ENCODE measurements around the gene MOGAT1.

Gene MOGAT1

GRCh38 chr2:222730366-222730999 is 59.0 kb downstream of the MOGAT1 start:
- Mint-ChIP-seq H3K36me3 (ENCODE audit: insufficient read depth) (no peaks in the 10 kb centered on the region), H3K4me3 (no peak overlapping the region), H3K27ac (no peak overlapping the region), H3K9me3 (no peaks in the 10 kb centered on the region), H3K27me3 (peaks cover 19 to 41% of the 10 kb centered on the region in 2 donors), H3K4me1 (ENCODE audit: low read depth in 2 of 2) (no peaks in the 10 kb centered on the region)
- DNase-seq (no peak), ATAC-seq (replicated peaks) (no peak)

GRCh38 chr2:222731201-222731621 is 59.8 kb downstream of the MOGAT1 start:
- no peak for ATAC-seq (replicated peaks)
- no peak overlapping the region for H3K4me3 Mint-ChIP-seq

GRCh38 chr2:222732489-222733178 is 61.2 kb downstream of the MOGAT1 start:
- H3K27me3 Mint-ChIP-seq = peaks cover 29 to 46% of the 10 kb centered on the region in 2 donors
- no peaks in the 10 kb centered on the region for H3K36me3 Mint-ChIP-seq (ENCODE audit: insufficient read depth)
- H3K4me1 Mint-ChIP-seq (ENCODE audit: low read depth in 2 of 2) = no peaks in the 10 kb centered on the region
- H3K9me3 Mint-ChIP-seq = no peaks in the 10 kb centered on the region
- H3K27ac Mint-ChIP-seq = no peak overlapping the region
- no peak for DNase-seq
- no peak overlapping the region for H3K4me3 Mint-ChIP-seq
- ATAC-seq (replicated peaks) = no peak

More at GRCh38 chr2:222731201-222731621, 59.8 kb downstream of the MOGAT1 start:
- no peaks in the 10 kb centered on the region for H3K9me3 Mint-ChIP-seq
- no peaks in the 10 kb centered on the region for H3K36me3 Mint-ChIP-seq (ENCODE audit: insufficient read depth)
- H3K27me3 Mint-ChIP-seq = peaks cover 25 to 39% of the 10 kb centered on the region in 2 donors
- H3K4me1 Mint-ChIP-seq (ENCODE audit: low read depth in 2 of 2) = no peaks in the 10 kb centered on the region
- DNase-seq = no peak
- H3K27ac Mint-ChIP-seq = no peak overlapping the region

DNA sequence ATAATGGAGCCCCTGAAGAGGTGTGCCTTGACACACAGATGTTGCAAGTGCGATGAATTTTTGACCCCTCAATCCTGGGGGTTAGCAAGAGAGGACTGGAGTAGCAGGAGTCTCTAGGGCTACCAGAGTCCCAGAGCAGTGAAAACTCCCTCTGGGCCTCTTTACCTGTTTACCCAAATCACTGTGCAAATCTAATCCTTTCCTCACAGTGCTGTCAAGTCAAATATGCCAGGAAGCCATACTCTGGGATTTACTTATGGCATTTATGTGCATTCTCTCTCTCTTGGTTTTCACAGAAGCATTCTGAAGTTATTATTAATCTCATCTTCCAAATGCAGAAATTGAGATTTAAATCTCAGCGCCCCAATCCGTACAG is 62.0 kb downstream of the MOGAT1 start:
- ATAC-seq (replicated peaks) (no peak), DNase-seq (no peak)
- Mint-ChIP-seq H3K4me3 (no peak overlapping the region), H3K27me3 (peaks cover 35 to 52% of the 10 kb centered on the region in 2 donors), H3K36me3 (ENCODE audit: insufficient read depth) (no peaks in the 10 kb centered on the region), H3K4me1 (ENCODE audit: low read depth in 2 of 2) (no peaks in the 10 kb centered on the region), H3K27ac (no peak overlapping the region), H3K9me3 (no peaks in the 10 kb centered on the region)

DNA sequence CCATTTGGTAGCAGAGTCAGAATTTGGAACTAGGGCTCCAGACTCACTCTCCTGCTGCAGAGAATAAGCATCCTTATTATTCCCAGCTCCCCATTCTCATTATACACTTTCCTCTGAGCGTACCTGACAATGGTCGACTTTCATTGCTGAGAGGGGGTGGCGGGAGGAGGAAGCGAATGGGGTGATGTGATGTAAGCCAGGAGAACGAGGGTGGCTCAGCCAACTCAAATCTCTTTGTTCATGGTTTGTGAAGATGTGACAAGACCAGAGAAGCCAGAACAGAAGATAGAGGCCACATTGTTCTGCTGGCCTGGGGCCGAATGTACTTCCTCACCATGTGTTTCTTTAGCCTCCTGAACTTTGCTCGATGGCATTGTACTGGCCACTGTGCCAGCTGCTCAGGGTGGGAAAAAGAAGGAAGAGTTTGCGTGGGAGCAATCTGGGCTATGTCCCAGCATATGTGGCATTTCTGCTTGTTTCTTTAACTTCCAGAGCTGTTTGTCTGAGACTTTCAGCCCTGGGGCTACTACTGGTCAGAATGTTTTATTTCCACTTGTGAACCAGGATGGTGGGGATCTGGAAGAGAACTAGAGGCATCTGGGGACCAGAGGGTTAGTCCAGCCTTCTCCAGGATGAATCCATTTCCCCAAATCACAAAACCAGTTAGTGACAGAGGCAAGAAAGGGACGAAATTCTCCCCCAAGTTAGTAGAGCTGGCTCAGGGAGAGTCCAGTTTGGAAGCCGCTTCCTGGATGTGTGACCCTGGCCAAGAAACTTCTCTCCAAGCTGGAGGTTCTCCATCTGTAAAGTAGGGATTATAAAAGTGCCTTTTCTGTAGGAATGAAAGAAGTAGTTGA is 62.6 kb downstream of the MOGAT1 start:
- Mint-ChIP-seq H3K4me1 (ENCODE audit: low read depth in 2 of 2) (no peaks in the 10 kb centered on the region), H3K4me3 (no peak overlapping the region), H3K27me3 (peaks cover 36 to 56% of the 10 kb centered on the region in 2 donors), H3K9me3 (no peaks in the 10 kb centered on the region), H3K27ac (no peak overlapping the region), H3K36me3 (ENCODE audit: insufficient read depth) (no peaks in the 10 kb centered on the region)
- ATAC-seq (replicated peaks) = no peak
- no peak for DNase-seq

GRCh38 chr2:222734703-222735014 is 63.2 kb downstream of the MOGAT1 start:
- no peak overlapping the region for H3K4me3 Mint-ChIP-seq

GRCh38 chr2:222736301-222736700 is 64.8 kb downstream of the MOGAT1 start:
- no peaks in the 10 kb centered on the region for H3K9me3 Mint-ChIP-seq
- no peak for ATAC-seq (replicated peaks)
- H3K4me3 Mint-ChIP-seq = no peak overlapping the region
- no peaks in the 10 kb centered on the region for H3K4me1 Mint-ChIP-seq (ENCODE audit: low read depth in 2 of 2)
- H3K27me3 Mint-ChIP-seq = peaks cover 24 to 46% of the 10 kb centered on the region in 2 donors
- peaks cover 4% of the 10 kb centered on the region for H3K36me3 Mint-ChIP-seq (ENCODE audit: insufficient read depth)
- DNase-seq = no peak
- H3K27ac Mint-ChIP-seq = no peak overlapping the region

More at GRCh38 chr2:222734703-222735014, 63.2 kb downstream of the MOGAT1 start:
- no peak for DNase-seq
- H3K36me3 Mint-ChIP-seq (ENCODE audit: insufficient read depth) = peaks cover 3% of the 10 kb centered on the region
- peaks cover 32 to 51% of the 10 kb centered on the region in 2 donors for H3K27me3 Mint-ChIP-seq
- H3K9me3 Mint-ChIP-seq = no peaks in the 10 kb centered on the region
- H3K4me1 Mint-ChIP-seq (ENCODE audit: low read depth in 2 of 2) = no peaks in the 10 kb centered on the region
- ATAC-seq (replicated peaks) = no peak
- H3K27ac Mint-ChIP-seq = no peak overlapping the region

- H3K4me1 Mint-ChIP-seq (ENCODE audit: low read depth in 2 of 2) = no peaks in the 10 kb centered on the region
- DNase-seq (no peak), ATAC-seq (replicated peaks) (no peak)
- H3K27me3 Mint-ChIP-seq = peaks cover 24 to 44% of the 10 kb centered on the region in 2 donors
- H3K36me3 Mint-ChIP-seq (ENCODE audit: insufficient read depth) = peaks cover 4% of the 10 kb centered on the region
- no peak overlapping the region for H3K4me3 Mint-ChIP-seq
- no peaks in the 10 kb centered on the region for H3K9me3 Mint-ChIP-seq
- H3K27ac Mint-ChIP-seq = no peak overlapping the region
Observed at GRCh38 chr2:222736924-222737323, 65.5 kb downstream of the MOGAT1 start.

DNA sequence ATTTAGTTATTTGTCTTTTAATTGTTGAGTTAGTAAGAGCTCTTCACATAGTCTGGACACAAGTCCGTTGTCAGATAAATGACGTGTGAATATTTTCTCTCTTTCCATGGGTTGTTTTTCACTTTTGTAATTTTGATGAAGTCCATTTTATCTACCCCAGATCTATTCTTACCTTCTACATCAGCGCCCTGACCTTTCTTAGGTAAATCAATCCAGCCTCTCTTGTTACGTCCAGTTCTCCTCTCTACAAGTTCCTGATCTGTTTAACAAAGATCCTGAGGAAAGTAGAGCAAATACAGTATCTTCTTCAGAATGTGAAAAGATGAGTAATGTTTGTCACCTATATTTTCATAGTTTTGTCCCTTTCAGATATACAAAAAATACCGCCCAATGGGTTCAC is 66.9 kb downstream of the MOGAT1 start:
- Mint-ChIP-seq H3K4me3 (no peak overlapping the region), H3K36me3 (ENCODE audit: insufficient read depth) (peaks cover 4% of the 10 kb centered on the region), H3K9me3 (no peaks in the 10 kb centered on the region), H3K27me3 (peaks cover 31 to 49% of the 10 kb centered on the region in 2 donors), H3K27ac (no peak overlapping the region), H3K4me1 (ENCODE audit: low read depth in 2 of 2) (peaks cover 2% of the 10 kb centered on the region in 2 donors)
- no peak for DNase-seq
- ATAC-seq (replicated peaks) = no peak

DNA sequence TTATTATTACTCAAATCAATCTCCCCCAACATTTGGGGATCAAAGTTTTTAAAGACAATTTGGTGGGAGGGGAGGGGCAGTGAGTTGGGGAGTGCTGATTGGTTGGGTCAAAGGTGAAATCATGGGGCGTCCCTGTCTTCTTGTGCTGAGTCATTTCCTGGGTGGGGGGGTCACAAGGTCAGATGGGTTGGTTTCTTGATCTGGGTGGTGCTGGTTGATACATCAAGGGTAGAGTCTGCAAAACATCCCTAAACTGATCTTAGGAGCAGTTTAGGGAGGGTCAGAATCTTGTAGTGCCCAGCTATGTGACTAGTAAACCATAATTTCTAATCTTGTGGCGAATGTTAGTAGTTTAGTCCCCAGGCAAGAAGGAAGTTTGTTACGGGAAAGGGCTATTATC is 67.4 kb downstream of the MOGAT1 start:
- Mint-ChIP-seq H3K27me3 (peaks cover 34 to 49% of the 10 kb centered on the region in 2 donors), H3K4me3 (no peak overlapping the region), H3K4me1 (ENCODE audit: low read depth in 2 of 2) (peaks cover 5 to 6% of the 10 kb centered on the region in 2 donors), H3K9me3 (no peaks in the 10 kb centered on the region), H3K27ac (no peak overlapping the region), H3K36me3 (ENCODE audit: insufficient read depth) (peaks cover 4% of the 10 kb centered on the region)
- no peak for ATAC-seq (replicated peaks)
- no peak for DNase-seq

- no peak overlapping the region for H3K4me3 Mint-ChIP-seq
- DNase-seq (no peak), ATAC-seq (replicated peaks) (no peak)
- H3K27me3 Mint-ChIP-seq = peaks cover 30 to 43% of the 10 kb centered on the region in 2 donors
- H3K27ac Mint-ChIP-seq = no peak overlapping the region
- H3K36me3 Mint-ChIP-seq (ENCODE audit: insufficient read depth) = peaks cover 4% of the 10 kb centered on the region
- H3K4me1 Mint-ChIP-seq (ENCODE audit: low read depth in 2 of 2) = peaks cover 5 to 6% of the 10 kb centered on the region in 2 donors
- H3K9me3 Mint-ChIP-seq = no peaks in the 10 kb centered on the region
Observed at GRCh38 chr2:222739939-222740338, 68.5 kb downstream of the MOGAT1 start.

DNA sequence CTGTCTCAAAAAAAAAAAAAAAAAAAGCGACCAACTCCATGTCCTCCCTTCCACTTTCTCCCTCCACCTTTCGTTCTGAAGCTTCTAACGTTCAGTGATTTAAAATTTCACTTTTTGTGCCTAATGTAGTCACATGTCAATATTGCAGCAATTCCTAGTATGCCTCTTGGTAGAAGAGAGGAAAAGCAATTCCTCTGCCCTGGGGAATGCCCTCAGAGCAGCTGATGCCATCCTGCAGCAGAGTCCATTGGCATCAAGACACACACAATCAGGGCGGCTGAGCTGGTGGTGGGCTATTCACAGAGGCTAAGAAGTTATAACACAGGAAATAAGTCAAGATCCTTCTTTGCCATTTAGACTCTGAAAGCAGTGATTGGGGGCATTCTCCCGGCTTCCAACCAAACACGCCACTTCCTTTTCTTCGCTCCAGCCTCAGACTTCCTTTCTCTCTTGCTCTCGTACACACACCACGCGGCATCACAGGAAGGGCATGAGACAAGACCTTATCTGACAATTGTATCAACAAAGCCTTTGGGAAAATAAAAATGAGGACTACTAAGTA is 71.9 kb downstream of the MOGAT1 start:
- H3K36me3 Mint-ChIP-seq (ENCODE audit: insufficient read depth) = peaks cover 7% of the 10 kb centered on the region
- H3K27ac Mint-ChIP-seq = no peak overlapping the region
- ATAC-seq (replicated peaks) = no peak
- H3K4me3 Mint-ChIP-seq = no peak overlapping the region
- no peak for DNase-seq
- H3K4me1 Mint-ChIP-seq (ENCODE audit: low read depth in 2 of 2) = peaks cover 5 to 6% of the 10 kb centered on the region in 2 donors
- no peaks in the 10 kb centered on the region for H3K9me3 Mint-ChIP-seq
- peaks cover 21 to 26% of the 10 kb centered on the region in 2 donors for H3K27me3 Mint-ChIP-seq

DNA sequence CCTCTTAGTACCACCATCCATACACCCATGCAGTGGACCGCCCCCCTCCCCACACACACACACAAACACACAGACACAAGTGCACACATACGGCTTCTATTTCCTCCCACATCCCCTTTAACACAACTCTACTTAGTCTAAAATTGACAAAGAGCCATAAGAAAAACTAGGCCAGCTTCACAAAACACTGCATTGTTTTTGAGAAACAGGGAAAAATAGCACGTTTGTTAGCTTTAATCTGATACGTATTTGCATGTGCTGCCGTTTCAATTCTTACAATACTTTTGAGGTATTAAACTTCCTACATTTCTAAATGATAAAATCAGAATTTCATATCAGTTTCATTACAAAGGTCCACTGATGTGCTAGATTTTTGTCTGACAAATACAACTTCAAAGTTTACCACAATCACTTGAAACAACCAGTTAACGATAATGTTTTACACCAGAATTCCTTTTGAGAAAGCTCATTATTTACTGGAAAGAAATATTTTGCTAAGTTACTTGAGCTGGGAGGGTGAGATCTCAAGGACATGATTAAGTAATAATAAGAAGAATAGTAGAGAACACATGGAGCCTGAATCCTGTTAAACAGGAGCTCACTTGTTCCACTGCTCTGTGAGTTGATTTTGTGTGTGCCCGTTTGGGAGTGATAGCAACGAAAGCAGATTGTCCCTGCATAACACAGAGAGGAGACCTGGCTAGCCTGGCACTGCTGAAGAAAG is 74.5 kb downstream of the MOGAT1 start:
- peaks cover 3% of the 10 kb centered on the region for H3K36me3 Mint-ChIP-seq (ENCODE audit: insufficient read depth)
- peaks cover 5 to 6% of the 10 kb centered on the region in 2 donors for H3K4me1 Mint-ChIP-seq (ENCODE audit: low read depth in 2 of 2)
- no peak overlapping the region for H3K27ac Mint-ChIP-seq
- no peak overlapping the region for H3K4me3 Mint-ChIP-seq
- ATAC-seq (replicated peaks) (no peak), DNase-seq (no peak)
- H3K27me3 Mint-ChIP-seq = peaks cover 21 to 27% of the 10 kb centered on the region in 2 donors
- no peaks in the 10 kb centered on the region for H3K9me3 Mint-ChIP-seq
